HUES64 (cell line): ENCODE data around the gene SHISA3. TPM values are rescaled to one million over a fixed set of nuclear protein-coding genes. Genes with fewer than 3 reads are reported as not detected.
A peak's percentile ranks its signal among the peaks of the same experiment; 100 is the strongest.

Experiments used
- H3K27ac ChIP-seq: 2 replicates; pipeline ENCODE4 v1.7.0; 2013; ENCODE audit warnings: low read depth, low read length, inconsistent platforms
- H3K27me3 ChIP-seq: 2 replicates; pipeline ENCODE4 v1.6.1; 2013; ENCODE audit warnings: mild to moderate bottlenecking, low read length; ENCODE audit not compliant: insufficient read depth
- H3K36me3 ChIP-seq: 2 replicates; pipeline ENCODE4 v1.6.1; 2013; ENCODE audit warnings: mild to moderate bottlenecking, low read length; ENCODE audit not compliant: insufficient read depth
- H3K4me1 ChIP-seq: 2 replicates; pipeline ENCODE4 v1.6.1; 2013; ENCODE audit warnings: mild to moderate bottlenecking, low read length, moderate library complexity; ENCODE audit not compliant: insufficient read depth
- H3K4me3 ChIP-seq: 2 replicates; pipeline ENCODE4 v1.5.1; 2013; ENCODE audit warnings: mild to moderate bottlenecking, low read length, moderate library complexity
- H3K9ac ChIP-seq: 2 replicates; pipeline ENCODE4 v1.6.1; 2013; ENCODE audit warnings: mild to moderate bottlenecking, low read depth, low read length
- H3K9me3 ChIP-seq: 2 replicates; pipeline ENCODE4 v1.6.1; 2013; ENCODE audit warnings: low read depth, low read length; ENCODE audit not compliant: insufficient read depth
- WGBS: fragments of 150-250, 120-280 bp; methylation state at CpG from one replicate; pipeline ENCODE4 v1.1.7; 2013; ENCODE audit warnings: missing lambda C conversion rate; 5-methylcytosine and 5-hydroxymethylcytosine counted together
- polyA plus RNA-seq, 2 experiments: library from polyadenylated mRNA; stranded (reverse); fragments of 50-300 nt; gene quantifications; one replicate each; pipeline ENCODE4 v1.2.3, GENCODE V29; 2013

Gene SHISA3
- polyA plus RNA-seq (2013, experiment 1 of 2): 6.3 TPM
- polyA plus RNA-seq (2013, experiment 2 of 2): 5.1 TPM

DNA sequence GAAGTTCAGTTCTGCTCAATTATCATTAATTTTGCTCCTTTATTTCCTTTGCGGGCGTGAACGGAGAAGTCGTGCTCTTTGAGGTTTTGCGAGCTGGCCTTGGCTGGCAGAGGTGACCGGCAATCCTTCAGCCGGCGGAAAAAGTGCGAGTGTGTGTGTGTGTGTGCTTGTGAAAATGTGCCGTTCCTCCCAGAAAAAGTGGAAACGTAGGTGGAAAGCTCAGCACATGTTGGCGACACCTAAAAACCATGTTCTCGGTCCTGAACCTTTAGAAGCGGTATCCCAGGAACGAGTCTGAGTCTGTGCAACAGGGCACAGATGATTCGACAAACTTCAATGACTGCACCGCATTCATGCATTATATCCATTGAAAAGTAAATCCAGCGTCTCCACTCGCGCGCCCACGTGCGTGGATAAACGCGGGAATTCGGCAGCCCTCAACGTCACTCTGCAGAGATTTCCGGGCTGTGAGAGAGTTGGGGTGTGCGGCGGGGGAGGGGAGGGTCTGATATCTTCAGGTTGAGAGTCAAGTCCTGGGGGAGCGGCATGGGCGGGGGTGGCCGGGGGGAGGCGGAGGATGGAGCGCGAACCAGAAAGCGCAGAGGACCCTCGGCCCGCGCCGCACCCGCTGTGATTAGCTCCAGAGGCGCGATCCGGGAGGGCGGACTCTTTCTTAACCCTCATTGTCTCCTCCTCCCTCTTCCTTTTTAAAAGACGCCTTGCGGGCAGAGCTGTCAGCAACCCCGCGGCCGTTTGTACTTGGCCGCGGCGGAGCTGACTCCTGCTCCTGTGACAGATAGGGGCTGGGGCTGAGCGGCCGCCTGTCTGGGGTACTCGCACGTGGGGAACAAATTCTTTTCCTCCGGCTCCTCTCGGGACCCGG lies at the start of gene SHISA3:
Gene SHISA3 (plus strand): TSS at position 737 of the 883 bp plus-strand sequence. CDS start 569 bp downstream, outside the sequence.
- no peak within 1 kb of the TSS for H3K27ac ChIP-seq
- H3K4me3 ChIP-seq: peak within 1 kb of the TSS; percentile 62
- H3K36me3 ChIP-seq: no peaks in the 10 kb centered on the region
- WGBS: 1% methylated on average over 61 of the region's 61 CpGs
- peaks cover 75% of the 10 kb centered on the region for H3K27me3 ChIP-seq
- no peaks in the 10 kb centered on the region for H3K9me3 ChIP-seq
- no peak within 1 kb of the TSS for H3K9ac ChIP-seq
- H3K4me1 ChIP-seq: peaks cover 23% of the 10 kb centered on the region

DNA sequence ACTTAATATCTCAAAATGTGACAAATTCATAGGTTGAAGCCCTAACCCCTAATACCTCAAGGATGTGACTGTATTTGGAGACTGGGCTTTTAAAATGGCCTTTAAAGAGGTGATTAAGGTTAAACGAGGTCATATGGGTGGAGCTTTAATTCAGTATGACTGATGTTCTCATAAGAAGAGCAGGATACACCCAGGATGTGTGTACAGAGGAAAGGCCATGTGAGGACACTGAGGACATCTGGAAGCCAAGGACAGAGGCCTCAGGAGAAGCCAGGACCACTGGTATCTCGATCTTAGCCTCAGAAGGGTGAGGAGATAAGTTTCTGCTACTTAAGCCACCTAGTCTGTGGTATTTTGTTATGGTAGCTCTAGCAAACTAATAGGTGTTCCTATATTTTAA lies 49.0 kb upstream of the SHISA3 start:
- H3K9ac ChIP-seq: no peak overlapping the region
- no peaks in the 10 kb centered on the region for H3K36me3 ChIP-seq
- 0 out of 2 replicates have a peak, but pooled peaks cover 3% of the 10 kb centered on the region for H3K4me1 ChIP-seq
- WGBS: 92% methylated on average over 2 of the region's 2 CpGs
- H3K4me3 ChIP-seq: no peak overlapping the region
- no peaks in the 10 kb centered on the region for H3K9me3 ChIP-seq
- H3K27me3 ChIP-seq: no peaks in the 10 kb centered on the region
- H3K27ac ChIP-seq: no peak overlapping the region

DNA sequence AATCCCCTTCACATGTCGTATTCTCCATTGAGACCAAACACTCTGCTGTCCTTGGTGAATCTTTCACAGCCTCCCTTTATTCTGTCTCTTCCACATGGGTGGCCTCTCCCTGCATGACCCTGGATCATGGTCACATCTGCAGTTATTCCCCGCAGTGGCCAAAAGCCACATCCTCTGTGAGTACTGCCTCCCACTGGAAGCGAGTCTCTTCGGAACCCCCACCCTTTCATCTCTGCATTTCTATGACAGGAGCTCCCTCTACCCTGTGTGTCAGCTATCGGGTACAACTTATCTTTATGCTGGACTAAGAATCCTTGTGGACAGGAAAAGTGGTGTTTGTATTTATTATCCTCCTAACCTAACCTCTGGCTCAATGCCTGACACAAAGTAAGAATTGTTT lies 48.6 kb upstream of the SHISA3 start:
- Histone ChIP-seq H3K9me3 (no peaks in the 10 kb centered on the region), H3K27me3 (no peaks in the 10 kb centered on the region), H3K36me3 (no peaks in the 10 kb centered on the region), H3K9ac (no peak overlapping the region), H3K4me3 (no peak overlapping the region), H3K4me1 (0 out of 2 replicates have a peak, but pooled peaks cover 3% of the 10 kb centered on the region), H3K27ac (no peak overlapping the region)
- WGBS: 95% methylated on average over 5 of the region's 5 CpGs

DNA sequence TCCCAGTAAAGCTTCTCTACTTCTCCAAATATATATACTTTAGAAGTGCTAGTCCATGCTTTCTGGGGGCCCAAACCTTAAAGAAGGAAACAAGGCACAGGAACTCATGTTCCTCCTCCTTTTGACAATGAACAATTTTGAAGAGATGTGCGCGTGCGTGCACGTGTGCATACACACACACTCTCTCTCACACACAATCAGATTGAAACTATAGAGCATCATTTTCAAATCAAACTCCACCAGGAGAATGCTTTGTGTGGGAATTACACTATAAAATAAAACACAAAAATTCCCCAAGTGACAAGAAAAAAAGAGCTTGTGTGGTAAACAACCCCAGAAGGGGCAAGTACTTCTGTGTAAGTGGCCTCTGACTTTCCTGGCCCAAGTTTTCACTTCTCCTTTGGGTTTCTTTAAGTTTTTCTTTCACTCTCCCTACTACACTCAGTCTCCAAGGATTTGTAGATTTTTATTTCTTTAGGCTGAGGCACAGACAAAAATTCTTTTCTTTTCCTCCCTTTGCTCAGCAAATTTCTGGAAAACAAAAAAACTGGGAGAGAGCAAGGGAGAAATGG lies 46.6 kb upstream of the SHISA3 start:
- H3K36me3 ChIP-seq: no peaks in the 10 kb centered on the region
- H3K9me3 ChIP-seq: no peaks in the 10 kb centered on the region
- H3K4me3 ChIP-seq: no peak overlapping the region
- no peak overlapping the region for H3K9ac ChIP-seq
- no peaks in the 10 kb centered on the region for H3K4me1 ChIP-seq
- H3K27ac ChIP-seq: no peak overlapping the region
- 95% methylated on average over 4 of the region's 4 CpGs for WGBS
- H3K27me3 ChIP-seq: no peaks in the 10 kb centered on the region

DNA sequence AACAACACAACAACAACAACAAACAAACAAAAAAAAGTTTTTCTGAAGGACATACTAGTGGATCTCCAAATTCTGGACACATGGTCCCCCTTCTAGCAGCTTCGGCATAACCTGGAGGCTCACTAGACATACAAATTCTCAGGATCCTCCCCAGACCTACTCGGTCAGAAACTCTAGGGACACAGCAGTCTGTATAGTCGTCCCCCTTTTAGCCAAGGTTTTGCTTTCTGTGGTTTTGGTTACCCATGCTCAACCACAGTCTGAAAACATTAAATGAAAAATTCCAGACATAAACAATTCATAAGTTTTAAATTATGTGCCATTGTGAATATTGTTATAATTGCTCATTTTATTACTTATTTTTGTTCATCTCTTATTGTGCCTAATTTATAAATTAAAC lies 45.2 kb upstream of the SHISA3 start:
- Histone ChIP-seq H3K9ac (no peak overlapping the region), H3K36me3 (no peaks in the 10 kb centered on the region), H3K9me3 (no peaks in the 10 kb centered on the region), H3K4me1 (no peaks in the 10 kb centered on the region), H3K27me3 (no peaks in the 10 kb centered on the region), H3K27ac (no peak overlapping the region), H3K4me3 (no peak overlapping the region)
- WGBS: 90% methylated on average over 3 of the region's 3 CpGs

DNA sequence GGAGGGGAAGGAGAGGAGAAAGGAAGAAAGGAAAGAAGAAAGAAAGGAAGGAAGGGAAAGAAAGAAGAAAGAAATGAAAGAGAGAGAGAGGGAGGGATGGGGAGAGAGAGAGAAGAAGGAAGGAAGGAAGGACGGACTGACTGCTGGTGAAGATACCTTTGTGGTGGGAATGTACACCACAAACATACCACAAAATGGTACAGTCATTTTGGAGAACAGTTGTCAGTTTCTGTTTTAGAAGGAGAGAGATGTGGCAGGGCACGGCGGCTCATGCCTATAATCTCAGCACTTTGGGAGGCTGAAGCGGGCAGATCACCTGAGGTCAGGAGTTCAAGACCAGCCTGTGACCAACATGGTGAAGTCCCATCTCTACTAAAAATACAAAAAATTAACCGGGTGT lies 40.0 kb upstream of the SHISA3 start:
- no peaks in the 10 kb centered on the region for H3K27me3 ChIP-seq
- 97% methylated on average over 5 of the region's 5 CpGs for WGBS
- H3K9ac ChIP-seq: no peak overlapping the region
- no peaks in the 10 kb centered on the region for H3K4me1 ChIP-seq
- H3K4me3 ChIP-seq: no peak overlapping the region
- no peaks in the 10 kb centered on the region for H3K36me3 ChIP-seq
- no peak overlapping the region for H3K27ac ChIP-seq
- H3K9me3 ChIP-seq: no peaks in the 10 kb centered on the region

DNA sequence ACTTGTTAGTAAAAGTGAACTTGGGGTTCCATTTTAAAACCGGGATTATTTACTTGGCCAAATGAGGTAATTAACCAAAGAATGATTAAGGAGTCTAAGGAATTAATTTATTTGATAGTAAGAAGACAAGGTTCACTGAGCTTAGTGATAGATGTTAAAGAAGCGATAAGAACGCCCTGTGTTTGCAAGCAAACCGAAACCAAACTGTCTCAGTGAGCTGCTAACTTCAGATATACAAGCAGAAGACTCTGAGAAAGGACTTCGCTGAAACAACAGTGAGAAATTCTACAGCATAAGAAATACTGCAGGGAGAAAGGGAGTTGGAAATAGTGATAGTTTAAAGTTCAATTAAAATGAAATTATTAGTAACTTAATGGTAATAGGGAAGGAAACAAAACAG lies 37.6 kb upstream of the SHISA3 start:
- Histone ChIP-seq H3K36me3 (no peaks in the 10 kb centered on the region), H3K9me3 (no peaks in the 10 kb centered on the region), H3K27me3 (no peaks in the 10 kb centered on the region), H3K27ac (no peak overlapping the region), H3K9ac (no peak overlapping the region), H3K4me3 (no peak overlapping the region), H3K4me1 (no peaks in the 10 kb centered on the region)
- 93% methylated on average over 5 of the region's 5 CpGs for WGBS

DNA sequence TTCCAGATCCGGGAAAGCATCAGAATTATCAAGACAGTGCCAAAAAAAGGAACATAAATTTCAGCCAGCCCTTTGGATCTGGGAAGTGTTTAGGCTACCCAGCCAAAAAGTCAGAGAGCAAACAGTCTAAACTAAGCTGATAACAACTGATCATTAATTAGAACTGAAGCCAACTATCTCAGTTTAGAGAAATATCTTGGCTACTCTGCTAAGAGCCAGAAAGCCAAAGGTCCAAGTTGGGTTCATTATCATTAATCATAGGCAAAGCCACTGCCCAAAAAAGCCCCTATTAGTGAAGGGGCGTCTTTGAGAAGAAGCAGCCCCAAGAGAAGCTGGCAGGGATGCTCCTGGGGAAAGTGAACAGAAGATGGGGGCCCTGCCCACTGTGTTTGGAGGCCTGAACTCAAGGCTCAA lies 37.0 kb upstream of the SHISA3 start:
- Histone ChIP-seq H3K9me3 (no peaks in the 10 kb centered on the region), H3K27ac (no peak overlapping the region), H3K4me3 (no peak overlapping the region), H3K4me1 (no peaks in the 10 kb centered on the region), H3K27me3 (no peaks in the 10 kb centered on the region), H3K9ac (no peak overlapping the region), H3K36me3 (no peaks in the 10 kb centered on the region)
- 82% methylated on average over 2 of the region's 2 CpGs for WGBS

DNA sequence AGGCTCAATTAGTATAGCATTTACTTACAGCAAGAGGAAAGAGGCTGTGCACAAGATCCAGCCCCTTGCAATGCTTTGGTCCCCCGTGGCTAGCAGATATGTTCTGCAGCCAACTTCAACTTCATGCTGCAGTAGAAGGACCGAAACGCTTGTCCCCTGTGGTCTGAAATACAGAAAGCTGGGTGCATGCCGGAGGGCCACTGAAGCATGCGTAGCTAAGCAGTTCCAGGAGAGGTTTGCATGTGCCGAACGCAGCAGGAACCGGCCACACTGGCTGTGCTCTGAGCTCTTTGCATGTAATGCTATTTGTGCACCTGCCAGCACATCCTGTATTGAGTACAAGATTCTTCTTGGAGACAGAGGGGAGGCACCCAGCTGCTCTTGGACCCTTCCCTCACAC lies 35.8 kb upstream of the SHISA3 start:
- H3K27ac ChIP-seq: no peak overlapping the region
- WGBS: 92% methylated on average over 8 of the region's 8 CpGs
- no peaks in the 10 kb centered on the region for H3K36me3 ChIP-seq
- no peaks in the 10 kb centered on the region for H3K9me3 ChIP-seq
- H3K9ac ChIP-seq: no peak overlapping the region
- no peaks in the 10 kb centered on the region for H3K4me1 ChIP-seq
- no peak overlapping the region for H3K4me3 ChIP-seq
- H3K27me3 ChIP-seq: no peaks in the 10 kb centered on the region

DNA sequence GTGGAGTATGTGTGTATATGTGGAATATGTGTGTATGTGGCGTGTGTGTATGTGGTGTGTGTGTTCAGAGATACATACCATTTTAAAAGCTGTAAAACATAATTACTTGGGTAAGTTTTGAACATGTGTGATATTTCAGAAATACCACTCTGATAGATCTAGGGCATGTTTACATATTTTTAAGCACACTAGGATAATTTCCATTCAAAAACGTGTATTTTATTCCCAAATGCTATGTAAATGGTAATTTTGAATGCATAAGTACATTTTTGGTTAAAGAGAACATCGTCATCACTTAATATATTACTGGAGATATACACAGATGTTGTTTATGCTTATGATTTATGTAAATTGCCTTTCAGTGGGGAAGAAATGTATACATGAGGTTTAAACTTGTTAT lies 34.7 kb upstream of the SHISA3 start:
- Histone ChIP-seq H3K9ac (no peak overlapping the region), H3K27ac (no peak overlapping the region), H3K4me3 (no peak overlapping the region), H3K27me3 (no peaks in the 10 kb centered on the region), H3K36me3 (no peaks in the 10 kb centered on the region), H3K4me1 (no peaks in the 10 kb centered on the region), H3K9me3 (no peaks in the 10 kb centered on the region)
- WGBS: 89% methylated on average over 1 of the region's 3 CpGs

DNA sequence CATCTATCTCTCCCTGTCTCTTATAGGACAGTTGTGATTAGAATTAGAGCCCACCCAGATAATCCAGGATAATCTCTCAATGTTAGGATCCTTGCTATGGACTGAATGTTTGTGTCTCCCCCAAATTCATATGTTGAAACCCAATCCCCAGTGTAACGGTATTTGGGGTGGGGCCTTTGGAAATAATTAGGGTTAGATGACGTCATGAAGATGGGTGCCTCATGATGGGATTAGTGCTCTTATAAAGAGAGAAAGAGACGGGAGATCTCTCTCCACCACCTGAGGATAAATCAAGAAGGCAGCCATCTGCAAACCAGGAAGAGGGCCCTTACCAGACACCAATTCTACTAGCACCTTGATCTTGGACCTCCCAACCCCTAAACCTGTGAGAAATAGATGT lies 33.7 kb upstream of the SHISA3 start:
- no peaks in the 10 kb centered on the region for H3K9me3 ChIP-seq
- WGBS: 94% methylated on average over 2 of the region's 3 CpGs
- no peaks in the 10 kb centered on the region for H3K27me3 ChIP-seq
- H3K4me1 ChIP-seq: no peaks in the 10 kb centered on the region
- H3K36me3 ChIP-seq: no peaks in the 10 kb centered on the region
- H3K27ac ChIP-seq: no peak overlapping the region
- H3K9ac ChIP-seq: no peak overlapping the region
- H3K4me3 ChIP-seq: no peak overlapping the region
